HG03039 (cell line): ENCODE results near the gene LIPE.

ENCODE experiments used
- ATAC-seq: cut with Tn5 transposase; IDR thresholded peaks from one replicate; pipeline ENCODE4 v1.9.1; 2021; ENCODE audit warnings: mild to moderate bottlenecking, moderate library complexity; ENCODE audit not compliant: unreplicated experiment

LIPE gene

DNA sequence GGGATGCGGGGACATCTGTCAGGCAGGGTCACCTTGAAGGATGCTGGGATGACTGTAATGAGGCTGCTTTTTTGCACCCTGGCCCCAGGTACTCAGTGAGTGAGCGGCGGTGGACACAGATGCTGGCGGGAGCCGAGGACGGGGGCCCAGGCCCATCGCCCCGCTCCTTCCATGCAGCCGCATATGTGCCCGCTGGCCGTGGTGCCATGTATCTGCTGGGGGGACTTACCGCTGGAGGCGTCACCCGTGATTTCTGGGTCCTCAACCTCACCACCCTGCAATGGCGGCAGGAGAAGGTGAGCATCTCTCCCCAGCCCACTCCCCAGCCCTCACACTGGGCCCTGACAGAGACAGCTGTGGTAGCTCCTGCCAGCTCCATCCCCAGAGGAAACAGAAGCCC is 70.5 kb downstream of the LIPE start:
- ATAC-seq: no peak

GRCh38 chr19:42355896-42356295 is 71.3 kb downstream of the LIPE start:
- no peak for ATAC-seq

DNA sequence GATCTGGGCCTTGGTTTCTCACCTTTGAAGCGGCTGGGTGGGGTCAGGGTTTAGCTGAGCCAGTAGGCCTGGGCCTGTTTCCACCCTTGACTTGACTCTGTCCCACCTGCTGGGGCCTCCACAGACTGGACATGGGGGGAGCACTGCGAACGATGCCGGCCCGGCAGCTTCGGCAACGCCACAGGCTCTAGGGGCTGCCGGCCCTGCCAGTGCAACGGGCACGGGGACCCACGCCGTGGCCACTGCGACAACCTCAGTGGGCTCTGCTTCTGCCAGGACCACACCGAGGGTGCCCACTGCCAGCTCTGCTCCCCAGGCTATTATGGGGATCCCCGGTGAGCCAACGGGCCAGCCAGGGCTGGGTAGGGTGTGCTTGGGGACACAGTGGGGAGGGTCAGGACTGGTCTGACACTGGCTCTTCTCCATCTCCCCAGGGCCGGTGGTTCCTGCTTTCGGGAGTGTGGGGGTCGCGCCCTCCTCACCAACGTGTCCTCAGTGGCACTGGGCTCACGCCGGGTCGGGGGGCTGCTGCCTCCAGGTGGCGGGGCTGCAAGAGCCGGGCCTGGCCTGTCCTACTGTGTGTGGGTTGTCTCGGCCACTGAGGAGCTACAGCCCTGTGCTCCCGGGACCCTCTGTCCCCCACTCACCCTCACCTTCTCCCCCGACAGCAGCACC is 73.7 kb downstream of the LIPE start:
- no peak for ATAC-seq

GRCh38 chr19:42352301-42353259 is 74.6 kb downstream of the LIPE start:
- ATAC-seq: no peak
